HG03064 (cell line): Measurements from ENCODE around the gene PIK3C2B.
"Not testable (repeated sequence)": the region's sequence is repeated elsewhere in the genome, so short reads cannot be mapped to it uniquely, and the experiment has no call there.

Experiments used
- ATAC-seq: cut with Tn5 transposase; IDR thresholded peaks from one replicate; pipeline ENCODE4 v1.9.1; 2021; ENCODE audit warnings: low read depth; ENCODE audit not compliant: unreplicated experiment

The PIK3C2B gene

GRCh38 chr1:204509186-204509635 is 14.6 kb upstream of the PIK3C2B start:
- ATAC-seq, result no peak

GRCh38 chr1:204507317-204508105 is 12.9 kb upstream of the PIK3C2B start:
- ATAC-seq, result no peak

GRCh38 chr1:204506969-204507316 is 12.3 kb upstream of the PIK3C2B start:
- ATAC-seq, result peak; percentile 61

GRCh38 chr1:204506201-204506968 is 11.8 kb upstream of the PIK3C2B start:
- ATAC-seq, result peak; percentile 64

DNA sequence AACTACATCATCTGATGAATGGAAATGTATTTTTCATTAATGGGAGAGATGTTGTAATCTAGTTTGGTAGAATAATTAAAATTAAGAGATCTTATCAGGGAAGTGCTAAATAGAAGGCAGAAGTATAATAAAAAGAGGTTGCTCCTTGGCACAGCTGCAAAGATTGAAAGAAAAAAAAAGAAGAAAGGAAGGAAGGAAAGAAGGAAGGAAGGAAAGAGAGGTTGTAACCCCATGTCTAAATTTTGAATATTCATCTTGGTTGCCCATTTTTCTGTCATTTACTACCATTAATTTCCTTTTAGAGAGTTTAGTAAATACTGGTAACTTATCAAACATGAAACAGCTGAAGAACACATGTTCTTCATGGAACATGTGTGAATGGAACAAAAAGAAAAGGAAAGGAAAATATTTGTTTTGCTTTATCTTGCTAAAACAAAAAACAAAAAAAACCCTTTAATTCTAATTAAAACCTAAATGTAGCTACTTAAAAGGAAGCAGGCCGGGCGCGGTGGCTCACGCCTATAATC is 11.1 kb upstream of the PIK3C2B start:
- no peak for ATAC-seq

DNA sequence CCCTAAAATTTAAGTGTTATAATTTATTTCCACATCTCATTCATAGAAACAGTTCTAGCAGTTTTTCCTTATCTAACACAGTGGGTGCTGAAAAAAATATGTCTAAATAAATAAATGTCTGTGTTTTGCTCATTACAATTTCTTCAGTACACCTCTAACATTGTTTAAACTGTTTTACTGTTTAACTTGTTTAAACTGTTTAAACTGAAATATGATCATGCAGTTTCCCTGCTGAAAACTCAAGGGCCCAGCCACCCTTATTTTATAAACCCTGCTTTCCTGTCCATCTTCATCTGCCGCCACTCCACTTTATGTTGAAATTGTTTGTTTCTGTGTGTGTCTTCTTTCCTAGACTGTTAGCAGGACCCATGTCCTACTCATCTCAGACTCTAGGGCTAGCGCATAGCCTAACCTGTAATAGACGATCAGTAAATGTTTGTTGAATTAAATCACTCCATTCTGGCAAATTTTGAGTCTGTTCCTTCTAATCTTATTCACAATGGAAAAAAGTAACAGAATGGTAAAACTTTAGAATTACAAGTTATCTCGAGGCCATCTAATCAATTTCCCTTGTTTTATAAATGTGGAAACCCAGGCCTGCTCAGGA is 9.4 kb upstream of the PIK3C2B start:
- no peak for ATAC-seq

- ATAC-seq, result no peak
These were observed 8.7 kb upstream of the PIK3C2B start for GRCh38 chr1:204503122-204503912.

DNA sequence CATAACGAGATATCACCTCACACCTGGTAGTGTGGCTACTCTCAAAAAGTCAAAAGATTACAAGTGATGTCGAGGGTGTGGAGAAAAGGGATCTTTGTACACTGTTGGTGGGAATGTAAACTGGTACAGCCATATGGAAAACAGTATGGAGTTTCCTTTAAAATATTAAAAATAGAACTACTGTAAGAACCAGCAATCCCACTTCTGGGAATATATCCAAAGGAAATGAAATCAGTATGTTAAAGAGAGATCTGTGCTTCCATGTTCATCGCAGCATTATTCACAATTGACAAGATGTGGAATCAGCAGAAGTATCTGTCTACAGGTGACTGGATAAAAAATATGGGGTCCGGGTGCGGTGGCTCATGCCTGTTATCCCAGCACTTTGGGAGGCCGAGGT is 7.6 kb upstream of the PIK3C2B start:
- ATAC-seq, result no peak

- no peak for ATAC-seq
These were observed 5.2 kb upstream of the PIK3C2B start for GRCh38 chr1:204499511-204500468.

GRCh38 chr1:204498981-204499380 is 4.4 kb upstream of the PIK3C2B start:
- ATAC-seq, result no peak

- no peak for ATAC-seq
These were observed 1.2 kb upstream of the PIK3C2B start for GRCh38 chr1:204495777-204496176.

GRCh38 chr1:204495078-204495753 is 611 bp upstream of the PIK3C2B start:
- ATAC-seq, result peak; percentile 35

DNA sequence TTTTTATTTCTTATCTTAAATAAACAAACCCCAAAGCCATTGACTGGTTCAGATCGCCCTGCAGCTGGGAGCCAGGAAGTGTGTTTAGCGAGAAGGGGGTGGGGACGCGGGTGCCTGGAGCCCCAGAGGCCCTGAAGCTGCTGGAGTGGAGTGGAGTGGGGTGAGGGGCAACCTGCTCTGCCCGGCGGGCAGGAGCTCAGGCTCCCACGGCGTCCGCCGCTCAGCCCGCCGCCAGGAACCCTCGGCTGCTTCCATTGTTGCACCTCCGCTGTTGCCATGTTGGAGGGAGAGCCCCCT is 673 bp downstream of the PIK3C2B start:
- peak; percentile 41 for ATAC-seq

GRCh38 chr1:204493145-204493983 is 1.2 kb downstream of the PIK3C2B start:
- no peak for ATAC-seq

GRCh38 chr1:204491655-204492054 is 3.0 kb downstream of the PIK3C2B start:
- ATAC-seq, result no peak

DNA sequence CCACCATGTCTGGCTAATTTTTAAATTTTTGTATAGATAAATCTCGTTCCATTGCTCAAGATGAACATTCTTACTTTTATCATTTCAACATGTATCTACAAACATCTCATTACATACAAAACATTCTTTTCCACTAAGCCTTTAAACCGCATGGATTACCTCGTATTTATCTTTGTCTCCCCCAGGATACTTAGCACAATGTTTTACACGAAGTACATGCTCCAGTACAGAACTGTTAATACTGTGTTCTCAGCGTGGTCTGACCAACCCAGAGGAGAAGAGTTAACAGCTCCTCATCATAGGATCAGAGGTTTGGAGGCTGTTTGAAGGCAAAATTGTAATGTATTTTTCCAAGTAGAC is 7.4 kb downstream of the PIK3C2B start:
- ATAC-seq, result no peak

- ATAC-seq, result not testable (repeated sequence)
These were observed 7.9 kb downstream of the PIK3C2B start for GRCh38 chr1:204486513-204487255.

DNA sequence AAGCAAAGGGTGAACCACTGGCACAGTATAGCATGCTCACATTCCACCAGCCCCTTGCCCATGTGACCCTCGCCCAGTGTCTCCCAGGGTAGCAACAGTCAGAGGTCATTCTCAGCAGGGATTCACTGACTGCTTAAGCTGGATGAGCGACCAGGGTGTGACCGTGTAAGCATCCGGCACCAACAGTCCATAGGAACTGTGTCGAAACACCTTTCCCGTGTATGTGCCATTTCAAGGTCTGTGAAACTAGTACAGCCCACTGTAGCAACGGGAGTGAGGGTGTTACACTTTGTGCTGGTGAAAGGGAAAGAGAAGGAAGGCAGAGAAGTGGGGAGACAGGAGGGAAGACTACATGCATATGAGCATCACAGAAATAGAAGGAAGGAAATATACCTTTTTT is 10.8 kb downstream of the PIK3C2B start:
- no peak for ATAC-seq
